Measurements from ENCODE around the gene CNKSR3.

DNA sequence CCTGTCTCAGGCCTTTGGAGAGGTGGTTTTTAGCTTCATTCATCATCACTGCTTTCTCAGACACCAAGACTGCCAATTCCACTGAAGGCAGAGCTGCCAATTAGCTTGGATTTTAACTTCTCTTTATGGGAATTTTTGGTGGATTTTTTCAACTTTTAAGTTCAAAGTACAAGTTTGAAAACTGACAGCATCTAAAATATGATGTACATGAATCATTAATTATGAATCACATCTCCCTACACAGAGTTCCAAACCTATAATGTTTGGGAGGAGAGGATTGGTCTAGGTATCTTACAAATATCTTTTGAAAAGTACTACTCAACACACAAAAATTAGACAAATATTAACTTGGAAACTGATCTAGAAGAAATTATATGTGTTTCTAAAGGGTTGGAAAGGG lies 25.5 kb downstream of the CNKSR3 start:
- TF ChIP-seq, protein P1, sequence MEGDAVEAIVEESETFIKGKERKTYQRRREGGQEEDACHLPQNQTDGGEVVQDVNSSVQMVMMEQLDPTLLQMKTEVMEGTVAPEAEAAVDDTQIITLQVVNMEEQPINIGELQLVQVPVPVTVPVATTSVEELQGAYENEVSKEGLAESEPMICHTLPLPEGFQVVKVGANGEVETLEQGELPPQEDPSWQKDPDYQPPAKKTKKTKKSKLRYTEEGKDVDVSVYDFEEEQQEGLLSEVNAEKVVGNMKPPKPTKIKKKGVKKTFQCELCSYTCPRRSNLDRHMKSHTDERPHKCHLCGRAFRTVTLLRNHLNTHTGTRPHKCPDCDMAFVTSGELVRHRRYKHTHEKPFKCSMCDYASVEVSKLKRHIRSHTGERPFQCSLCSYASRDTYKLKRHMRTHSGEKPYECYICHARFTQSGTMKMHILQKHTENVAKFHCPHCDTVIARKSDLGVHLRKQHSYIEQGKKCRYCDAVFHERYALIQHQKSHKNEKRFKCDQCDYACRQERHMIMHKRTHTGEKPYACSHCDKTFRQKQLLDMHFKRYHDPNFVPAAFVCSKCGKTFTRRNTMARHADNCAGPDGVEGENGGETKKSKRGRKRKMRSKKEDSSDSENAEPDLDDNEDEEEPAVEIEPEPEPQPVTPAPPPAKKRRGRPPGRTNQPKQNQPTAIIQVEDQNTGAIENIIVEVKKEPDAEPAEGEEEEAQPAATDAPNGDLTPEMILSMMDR (IDR thresholded peaks at IDR 0.05), result no peak
- TF ChIP-seq EZH2 (IDR thresholded peaks at IDR 0.05) (no peak), EZH2phosphoT487 (IDR thresholded peaks at IDR 0.05) (no peak)
